NCI-H146 treated with DMSO at 0.1 percent for 48 hours (cell line): ENCODE measurements around the gene ZNF35.
A peak's percentile ranks its signal among the peaks of the same experiment; 100 is the strongest.

Experiments
- DNase-seq: peaks from one replicate; lab custom pipeline; 2025; ENCODE audit not compliant: unreplicated experiment; lab: John Stamatoyannopoulos, UW

ZNF35 gene

GRCh38 chr3:44682182-44682896 lies 33.8 kb downstream of the ZNF35 start:
- DNase-seq, result no peak

GRCh38 chr3:44685128-44685800 lies 36.7 kb downstream of the ZNF35 start:
- DNase-seq, result peak; percentile 44

GRCh38 chr3:44687898-44688297 lies 39.4 kb downstream of the ZNF35 start:
- DNase-seq, result no peak
